NCI-H128 (cell line): ENCODE data around the gene TRIM8.

Experiments
- DNase-seq: peaks from one replicate; lab custom pipeline; 2025; ENCODE audit not compliant: unreplicated experiment; lab: John Stamatoyannopoulos, UW

The TRIM8 gene

DNA sequence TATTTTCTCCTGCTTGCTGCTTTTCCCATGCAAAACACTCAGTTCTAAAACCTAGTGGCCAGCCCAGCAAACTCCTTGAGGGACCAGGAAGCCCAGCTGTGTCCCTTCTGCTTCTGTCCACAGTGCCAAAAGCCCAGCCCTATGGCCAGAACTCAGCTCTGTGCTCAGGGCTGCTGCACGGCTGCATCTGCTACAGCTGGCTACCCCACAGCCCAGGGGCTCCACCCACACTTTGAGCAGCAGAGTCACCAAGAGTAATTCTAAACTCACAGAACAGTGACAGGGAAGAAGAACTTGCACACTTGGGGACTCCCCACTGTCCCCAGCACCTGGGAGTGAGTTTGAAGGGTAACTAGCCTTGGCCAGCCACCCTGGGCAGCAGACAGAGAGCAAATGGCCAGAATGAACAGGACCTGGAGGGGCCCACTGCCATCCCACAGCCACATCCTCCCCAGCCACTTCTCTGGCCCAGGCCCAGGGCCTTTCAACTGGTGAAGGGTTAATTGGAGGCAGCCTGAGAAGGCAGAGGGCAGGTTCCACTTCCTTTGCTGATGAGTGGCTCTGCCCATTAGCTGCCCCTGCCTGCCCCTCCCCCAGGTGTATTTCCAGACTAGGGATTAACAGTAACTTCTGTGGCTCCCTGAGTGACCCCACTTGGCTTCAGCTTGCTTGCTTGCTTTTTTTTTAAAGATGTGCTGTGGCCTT, 28.1 kb upstream of the TRIM8 start:
- DNase-seq: no peak

DNA sequence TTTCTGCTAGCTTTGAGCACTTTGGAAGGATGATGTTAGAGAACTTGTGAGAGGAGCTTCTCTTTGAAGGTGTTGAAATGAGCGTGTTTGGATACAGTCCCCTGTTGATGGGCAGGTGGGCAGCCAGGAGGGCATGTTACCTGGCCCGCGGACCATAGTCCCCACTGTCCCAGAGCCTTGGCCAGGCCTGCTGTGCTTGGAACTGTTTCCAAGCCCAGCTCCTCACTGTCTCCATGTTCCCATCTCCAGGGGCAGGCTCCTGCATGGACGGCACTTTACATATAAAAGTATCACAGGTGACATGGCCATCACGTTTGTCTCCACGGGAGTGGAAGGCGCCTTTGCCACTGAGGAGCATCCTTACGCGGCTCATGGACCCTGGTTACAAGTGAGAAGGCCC, 27.2 kb upstream of the TRIM8 start:
- no peak for DNase-seq

DNA sequence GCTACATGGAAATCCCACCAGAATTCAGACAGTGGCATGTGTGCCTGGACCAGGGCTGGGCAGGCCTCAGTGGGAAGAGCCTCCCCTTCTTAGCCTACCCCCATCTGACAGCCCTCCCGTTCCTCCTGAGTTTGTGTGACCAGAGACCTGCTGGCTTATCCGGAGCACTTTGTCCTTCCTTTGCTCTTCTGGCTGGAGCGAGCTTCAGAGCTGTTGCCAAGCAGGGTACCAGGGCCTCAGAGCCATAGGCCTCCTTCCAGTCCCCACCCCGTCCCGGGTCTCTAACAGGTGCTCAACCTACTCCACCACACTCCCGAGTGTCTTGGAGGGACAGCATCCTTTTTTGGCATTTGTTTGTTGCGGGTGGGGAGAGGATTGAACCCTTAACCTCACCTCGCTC, 26.5 kb upstream of the TRIM8 start:
- no peak for DNase-seq

DNA sequence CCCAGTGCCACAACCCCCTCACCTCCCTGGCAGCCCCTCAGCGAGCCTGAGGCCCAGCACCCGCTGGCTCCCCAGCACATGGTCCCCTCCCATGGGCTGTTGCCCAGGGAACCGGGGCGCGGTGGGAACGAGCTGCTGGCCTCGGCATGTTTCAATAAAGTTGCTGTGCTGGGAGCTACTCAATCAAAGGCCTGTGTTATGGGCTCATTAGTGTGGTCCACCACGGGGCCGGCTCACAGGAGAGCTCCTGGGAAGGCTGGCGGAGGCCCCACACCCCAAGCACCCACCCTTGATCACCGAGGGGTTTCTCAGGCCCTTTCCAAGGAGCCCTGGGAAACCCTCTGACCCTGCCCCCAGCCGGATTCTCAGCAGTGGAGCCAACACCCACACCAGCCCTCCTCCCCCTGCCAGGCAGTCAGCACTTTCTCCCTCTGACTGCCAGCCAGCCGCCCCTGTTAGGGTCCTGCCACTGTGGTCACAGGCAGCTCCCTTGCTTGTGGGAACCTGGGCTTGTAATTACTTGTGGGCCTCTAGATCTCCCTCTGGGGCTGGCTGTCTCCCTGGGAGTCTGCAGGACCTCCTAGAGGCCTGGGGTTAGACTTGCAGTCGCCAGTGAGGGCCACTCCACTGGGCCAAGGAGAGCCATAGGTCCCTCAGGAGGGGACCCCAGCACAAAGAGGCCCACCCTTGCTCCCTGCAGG, 24.8 kb upstream of the TRIM8 start:
- DNase-seq: no peak

DNA sequence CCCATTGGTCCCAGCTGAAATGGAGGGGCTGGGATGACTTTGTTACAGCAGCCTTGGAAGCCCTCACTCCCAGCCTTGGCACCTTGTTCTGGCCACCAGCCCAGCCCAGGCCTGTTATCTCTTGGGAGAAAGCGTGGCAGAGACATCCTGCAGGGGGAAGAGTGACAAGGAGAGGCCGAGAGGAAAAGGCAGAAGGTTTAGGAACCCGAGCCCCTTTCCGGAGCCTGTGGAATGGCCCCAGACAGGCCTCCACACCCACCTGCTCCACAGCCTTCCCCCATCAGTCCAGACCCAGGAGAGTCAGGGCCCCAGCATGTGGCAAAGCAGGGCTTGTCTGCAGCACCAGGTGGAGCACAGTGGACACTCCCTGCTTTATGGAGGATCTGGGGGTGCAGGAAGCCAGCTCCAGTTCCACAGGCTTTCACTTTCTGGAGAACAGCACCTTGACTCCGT, 24.1 kb upstream of the TRIM8 start:
- DNase-seq: no peak

DNA sequence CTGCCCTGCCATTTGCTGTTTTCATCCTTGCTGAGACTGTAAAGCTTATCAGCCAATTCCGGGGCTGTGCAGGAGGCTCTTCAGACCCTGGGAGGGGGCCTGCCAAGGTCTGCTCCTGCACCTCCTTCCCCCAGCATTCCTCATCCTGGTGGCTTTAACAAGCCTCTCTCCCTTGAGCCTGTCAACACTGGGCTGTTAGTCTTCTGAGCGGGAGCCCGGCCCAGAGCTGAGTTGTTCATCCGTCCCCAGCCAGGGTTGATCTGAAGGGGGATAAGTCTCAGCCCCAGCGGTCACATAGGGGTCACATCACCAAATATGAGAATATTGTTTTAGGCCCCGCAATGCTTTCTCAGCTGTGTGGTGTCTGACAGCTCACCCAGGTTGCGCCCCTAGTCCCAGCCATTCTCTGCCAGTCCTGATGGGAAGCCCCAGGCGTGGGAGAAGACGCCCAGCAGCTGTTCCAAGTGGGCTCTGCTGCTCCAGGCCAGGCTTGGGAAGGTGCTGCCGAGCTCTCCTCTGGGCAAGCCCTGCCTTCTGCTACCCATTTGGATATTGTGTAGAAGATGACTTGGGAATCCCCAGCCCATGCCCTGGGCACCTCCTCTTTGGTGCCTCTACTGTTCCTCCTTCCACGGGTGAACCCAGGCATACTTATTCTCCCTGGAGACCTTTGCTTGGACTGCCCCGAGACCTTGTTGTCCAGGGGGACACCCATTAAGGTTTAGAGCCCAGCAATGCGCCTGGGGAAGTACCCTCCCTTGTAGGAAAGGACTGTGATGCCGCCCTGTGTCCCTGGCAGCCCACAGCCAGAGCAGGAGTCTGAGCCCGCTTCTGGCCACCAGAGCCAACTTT, 23.5 kb upstream of the TRIM8 start:
- DNase-seq: no peak

DNA sequence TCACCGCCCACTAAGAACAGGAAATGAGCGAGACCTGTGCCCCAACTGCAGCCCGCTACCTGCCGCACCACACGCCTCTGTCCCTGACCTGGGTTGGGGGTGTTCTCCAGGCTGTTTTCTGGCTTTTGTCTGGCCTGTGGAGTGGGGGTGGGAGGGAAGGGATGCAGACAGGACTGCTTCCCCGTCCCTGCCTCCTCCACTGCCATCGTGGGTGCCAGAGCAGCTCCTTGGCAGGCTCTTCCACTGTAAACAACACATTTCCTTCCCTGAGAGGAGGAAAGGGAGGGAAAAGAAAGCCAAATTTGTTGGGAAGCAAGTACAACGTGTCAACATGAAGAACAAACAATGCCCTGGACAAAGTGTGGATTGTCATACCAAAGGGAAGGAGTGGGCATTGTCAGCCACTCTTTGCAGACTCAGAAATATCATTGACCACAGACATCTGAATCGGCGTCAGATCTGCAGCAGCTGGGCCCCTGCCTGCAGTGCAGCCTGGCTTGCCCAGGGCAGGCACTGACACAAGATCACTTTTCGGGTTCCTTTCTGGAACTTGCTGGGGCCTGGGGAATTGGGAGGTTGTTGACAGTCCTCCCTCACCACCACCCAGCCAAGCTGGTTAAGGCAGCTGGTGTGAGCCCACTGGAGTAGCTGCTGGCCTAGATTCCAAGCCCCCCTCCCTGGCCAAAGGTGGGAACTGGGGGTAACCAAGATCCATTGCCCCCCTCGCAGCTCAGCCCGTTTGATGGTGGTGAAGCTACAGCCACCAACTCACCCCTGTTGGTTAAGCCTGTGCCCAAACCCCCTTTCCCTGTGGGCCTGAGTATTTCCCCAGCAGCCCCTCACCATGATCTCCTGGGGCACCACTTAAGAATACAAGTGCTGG, 22.6 kb upstream of the TRIM8 start:
- no peak for DNase-seq

DNA sequence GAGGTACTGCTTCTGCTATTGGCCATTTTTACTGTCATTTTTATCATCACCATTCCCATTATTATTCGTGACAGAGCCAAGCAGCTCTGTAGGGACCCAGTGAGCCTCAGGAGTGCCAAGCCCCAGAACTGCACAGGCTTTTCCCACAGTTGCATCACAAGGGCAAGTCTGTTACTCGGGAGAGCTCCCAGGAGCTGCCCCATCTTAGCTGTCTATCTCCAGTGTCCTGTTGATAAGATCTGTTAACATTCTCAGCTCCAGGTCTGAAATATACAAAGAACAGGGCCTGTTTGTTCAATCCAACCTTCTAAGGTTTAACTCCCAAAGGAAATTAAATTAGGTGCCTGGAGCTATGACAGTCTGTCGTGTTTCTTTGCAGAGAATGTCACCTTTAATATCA, 20.2 kb upstream of the TRIM8 start:
- no peak for DNase-seq

DNA sequence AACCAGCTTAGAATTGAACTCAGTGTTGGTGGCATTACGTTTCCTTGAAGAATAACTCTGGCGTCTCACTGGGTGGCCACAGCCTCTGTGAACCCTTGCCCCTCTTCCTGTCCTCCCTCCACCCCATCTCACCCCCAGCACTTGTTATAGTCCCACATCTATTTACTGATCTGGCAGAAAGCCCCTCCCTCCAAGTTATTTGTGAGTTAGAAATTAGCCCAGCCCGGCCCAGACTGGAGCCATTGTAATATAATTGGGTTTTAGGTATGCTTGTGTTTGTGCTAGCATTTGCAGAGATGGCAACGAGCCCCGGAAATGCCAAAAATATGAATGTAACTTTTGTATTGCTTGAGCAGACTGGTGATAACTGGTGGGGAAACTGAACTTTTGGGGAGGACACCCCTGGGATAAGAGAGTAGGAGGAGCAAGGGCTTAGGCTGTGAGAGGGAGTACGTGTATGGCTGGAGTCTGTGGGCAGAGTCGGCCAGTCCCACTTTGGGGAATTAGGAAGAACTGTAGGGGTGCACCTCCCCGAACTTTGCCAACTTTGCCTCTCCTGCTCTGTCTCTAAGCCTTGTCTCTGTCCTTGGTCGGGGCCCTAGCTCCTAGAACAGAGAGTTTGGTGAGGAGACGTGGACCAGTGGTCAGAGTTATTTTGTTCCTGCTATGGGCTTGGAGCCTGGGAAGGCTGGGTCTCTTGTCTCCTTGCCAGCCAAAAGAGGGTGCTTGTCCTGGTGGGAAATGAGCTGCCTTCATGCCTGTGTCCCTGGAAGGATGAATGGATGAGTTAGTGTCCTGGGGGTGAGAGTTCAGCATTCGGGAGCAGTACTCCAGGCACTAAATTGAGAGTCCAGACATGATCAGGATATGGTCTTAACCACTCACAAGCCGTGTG, 19.3 kb upstream of the TRIM8 start:
- no peak for DNase-seq

DNA sequence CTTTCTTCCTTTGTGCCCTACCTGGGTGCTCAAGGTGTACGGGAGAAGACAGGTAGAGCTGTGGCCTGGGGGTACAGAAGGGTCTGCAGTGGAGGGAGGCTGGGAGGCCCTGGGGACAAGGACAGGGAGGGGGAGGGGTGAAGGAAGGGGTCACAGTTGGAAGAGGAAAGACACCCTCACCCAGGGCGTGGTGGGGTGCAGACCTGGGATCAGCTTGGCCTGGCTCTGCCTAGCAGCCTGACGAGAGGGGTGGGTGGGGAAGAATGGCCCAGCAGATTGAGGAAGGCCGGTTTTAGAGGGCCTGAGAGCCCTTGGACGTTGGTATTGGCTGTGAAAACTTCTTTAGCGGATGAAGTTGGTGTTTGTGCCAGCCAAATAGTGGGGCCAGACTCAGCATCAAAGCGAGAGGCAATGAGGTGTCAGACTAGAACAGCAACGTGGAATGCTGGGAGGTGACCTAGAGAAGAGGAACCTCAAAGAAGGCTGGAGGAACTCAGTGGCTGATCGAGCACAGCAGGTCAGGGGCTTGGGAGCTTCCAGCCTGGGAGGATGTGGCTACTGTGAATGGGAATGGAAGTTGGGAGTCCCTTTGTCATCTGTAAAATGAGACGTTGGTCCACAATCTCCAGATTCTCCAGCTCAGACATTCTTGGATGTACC, 18.1 kb upstream of the TRIM8 start:
- DNase-seq: no peak

DNA sequence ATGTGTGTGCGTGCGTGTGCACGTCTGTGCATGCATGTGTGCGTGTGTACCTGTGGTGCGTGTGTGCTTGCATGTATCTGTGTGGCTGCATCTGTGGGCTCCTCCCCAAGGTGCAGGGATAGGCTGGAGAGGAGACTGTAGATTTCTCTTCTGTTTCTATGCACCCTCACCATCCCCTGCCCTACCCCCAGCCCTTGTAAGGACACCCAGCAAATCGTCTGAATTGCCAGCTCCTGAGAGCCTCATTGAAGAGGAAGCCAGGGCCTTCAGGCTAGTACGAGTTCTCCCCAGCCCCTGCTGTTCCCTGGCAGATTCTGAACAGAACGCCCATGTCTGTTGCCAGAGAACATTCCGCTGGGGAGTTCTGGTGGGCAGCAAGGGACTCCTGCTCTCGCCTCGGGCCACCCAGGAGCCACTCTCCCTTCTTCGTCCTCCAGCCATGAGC, 17.0 kb upstream of the TRIM8 start:
- DNase-seq: no peak

DNA sequence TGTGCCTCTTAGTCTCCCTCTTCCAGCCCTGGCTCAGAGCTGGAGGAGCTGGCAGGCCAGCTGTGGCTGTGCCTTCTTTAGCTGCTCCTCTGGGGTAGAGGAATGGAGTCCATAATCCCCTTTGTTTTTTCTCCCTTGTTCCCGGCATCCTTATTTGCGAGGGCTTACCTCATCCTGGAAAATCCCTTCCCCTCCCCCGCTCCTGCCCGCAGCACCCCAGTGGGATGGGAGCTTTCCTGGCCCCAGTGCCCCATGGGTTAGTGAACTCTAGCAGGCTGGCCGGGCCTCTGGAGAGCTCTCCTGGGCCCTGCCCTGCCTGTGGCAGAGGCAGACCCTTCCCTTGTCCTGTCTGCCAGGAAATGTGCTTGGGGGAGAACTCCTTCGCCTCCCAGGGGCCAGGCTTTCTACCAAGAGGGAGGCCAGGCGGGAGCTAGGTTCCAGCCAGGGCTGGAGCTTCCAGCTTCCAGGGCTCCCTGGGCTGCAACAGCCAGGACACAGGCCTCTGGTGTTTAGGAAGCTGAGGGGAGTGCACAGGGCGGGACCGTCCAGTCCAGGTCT, 16.5 kb upstream of the TRIM8 start:
- DNase-seq: no peak

DNA sequence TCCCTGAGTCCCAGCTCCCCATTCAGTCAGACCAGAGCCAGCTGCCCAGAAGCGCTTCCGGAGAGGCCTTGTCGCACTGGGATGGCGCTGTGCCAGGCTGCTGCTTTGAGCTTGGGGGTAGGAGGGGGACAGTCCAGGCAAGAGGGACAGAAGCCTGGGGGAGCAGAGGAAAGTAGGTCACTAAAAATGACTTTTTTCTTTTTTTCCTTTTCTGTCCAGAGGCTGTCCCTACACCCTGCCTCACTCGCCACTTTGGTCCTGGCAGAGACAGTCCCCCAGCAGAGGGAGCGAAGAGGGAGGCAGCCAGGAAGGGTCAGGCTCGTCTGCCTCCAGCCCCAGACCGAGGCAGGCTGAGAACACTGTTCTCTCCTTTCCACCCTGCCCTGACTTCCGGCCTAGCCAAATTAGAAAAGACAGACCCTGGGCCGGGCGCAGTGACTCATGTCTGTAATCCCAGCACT, 15.8 kb upstream of the TRIM8 start:
- no peak for DNase-seq

DNA sequence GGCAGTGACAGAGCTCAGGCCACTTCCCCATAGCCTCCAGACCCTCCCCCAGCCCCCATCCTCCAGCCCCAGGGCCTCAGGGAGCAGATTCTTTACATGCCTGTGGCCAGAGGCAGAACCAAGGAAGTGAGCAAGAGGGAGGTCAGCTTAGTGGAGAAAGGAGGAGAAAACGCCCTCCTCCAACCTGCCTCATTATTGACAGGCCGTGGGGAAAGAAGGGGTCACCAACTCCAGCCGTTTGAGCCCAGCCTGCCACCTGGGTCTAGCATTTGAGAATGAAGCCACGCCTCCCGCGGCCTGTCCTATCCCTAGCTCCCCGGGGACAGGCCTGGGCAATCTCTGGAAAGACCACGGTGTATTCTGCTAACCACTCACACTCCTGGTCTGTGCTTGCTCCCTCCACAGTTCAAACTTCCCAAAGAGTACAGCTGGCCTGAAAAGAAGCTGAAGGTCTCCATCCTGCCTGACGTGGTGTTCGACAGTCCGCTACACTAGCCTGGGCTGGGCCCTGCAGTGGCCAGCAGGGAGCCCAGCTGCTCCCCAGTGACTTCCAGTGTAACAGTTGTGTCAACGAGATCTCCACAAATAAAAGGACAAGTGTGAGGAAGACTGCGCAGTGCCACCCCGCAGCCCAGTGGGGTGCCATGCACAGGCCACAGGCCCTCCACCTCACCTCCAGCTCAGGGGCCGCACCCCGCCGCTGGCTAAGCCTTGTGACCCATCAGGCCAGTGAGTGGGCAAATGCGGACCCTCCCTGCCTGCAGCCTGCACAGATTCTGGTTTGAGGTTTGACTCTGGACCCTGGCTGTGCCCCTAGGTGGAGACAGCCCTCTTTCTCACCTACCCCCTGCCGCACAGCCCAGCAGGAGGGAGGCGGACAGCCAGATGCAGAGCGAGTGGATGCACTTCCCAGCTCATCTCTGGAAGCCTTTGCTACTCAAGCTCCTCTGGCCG, 14.3 kb upstream of the TRIM8 start:
- DNase-seq: no peak

DNA sequence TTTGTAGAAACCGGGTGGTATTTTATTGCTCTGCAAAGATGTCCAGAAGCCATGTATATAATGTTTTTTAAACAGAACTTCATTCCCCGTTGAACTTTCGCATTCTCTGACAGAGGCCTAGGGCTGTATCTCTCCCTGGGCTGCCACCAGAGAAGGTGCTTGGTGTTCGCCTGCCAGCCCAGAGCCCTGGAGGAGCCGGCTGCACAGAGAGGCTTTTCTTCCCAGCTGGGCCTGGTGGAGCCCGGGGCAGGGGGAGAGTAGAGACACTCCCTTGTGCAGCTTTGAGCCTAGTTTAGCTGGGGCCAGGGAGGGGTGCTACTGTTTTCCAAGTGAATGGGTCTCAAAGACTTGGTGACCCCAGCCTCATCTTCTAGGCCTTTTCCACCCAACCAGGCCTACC, 13.6 kb upstream of the TRIM8 start:
- no peak for DNase-seq

DNA sequence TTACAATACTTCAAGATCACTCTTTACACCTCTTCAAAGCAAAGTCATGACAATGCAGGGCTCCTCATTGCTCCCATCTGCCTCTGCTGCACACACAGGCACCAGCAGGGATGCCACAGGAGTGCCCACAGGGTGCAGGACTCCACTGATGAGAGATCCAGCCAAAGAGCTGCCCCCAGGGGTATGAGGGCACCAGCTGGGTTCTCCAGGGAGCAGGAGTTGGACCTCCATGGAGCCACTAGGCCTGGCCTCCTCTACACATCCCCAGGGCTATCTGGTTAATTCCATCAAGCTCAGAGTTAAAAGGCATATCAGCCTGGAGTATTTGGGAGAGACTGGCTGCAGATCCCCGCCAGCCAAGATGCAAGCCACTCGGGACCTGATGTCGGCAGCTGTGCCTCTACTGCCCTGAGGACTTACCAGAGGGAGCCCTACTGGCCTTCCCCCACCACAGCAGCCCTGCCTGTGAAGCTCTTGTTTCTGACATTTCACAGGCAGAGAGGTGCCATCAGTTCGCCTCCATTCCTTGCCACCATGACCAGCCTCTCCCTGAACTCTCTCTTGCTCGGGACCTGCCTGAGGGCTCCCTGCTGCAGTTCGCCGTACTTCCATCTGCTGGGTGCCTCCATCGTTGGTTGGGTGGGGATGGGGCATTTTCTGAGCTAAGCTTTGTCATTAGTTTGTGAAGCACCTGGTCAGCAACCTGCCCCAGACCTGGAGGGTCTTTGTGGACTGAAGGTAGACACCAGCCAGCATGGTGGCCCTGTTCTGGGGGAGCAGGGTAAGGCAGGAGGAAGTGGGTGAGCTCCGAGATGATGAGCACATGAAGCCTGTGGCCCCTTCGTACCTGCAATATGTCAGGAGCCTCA, 12.5 kb upstream of the TRIM8 start:
- DNase-seq: no peak
